HUES64 (cell line): Measurements from ENCODE around the gene TMEM207.

Experiments
- H3K27ac ChIP-seq: 2 replicates; pipeline ENCODE4 v1.7.0; 2013; ENCODE audit warnings: low read depth, low read length, inconsistent platforms
- H3K27me3 ChIP-seq: 2 replicates; pipeline ENCODE4 v1.6.1; 2013; ENCODE audit warnings: mild to moderate bottlenecking, low read length; ENCODE audit not compliant: insufficient read depth
- H3K36me3 ChIP-seq: 2 replicates; pipeline ENCODE4 v1.6.1; 2013; ENCODE audit warnings: mild to moderate bottlenecking, low read length; ENCODE audit not compliant: insufficient read depth
- H3K4me1 ChIP-seq: 2 replicates; pipeline ENCODE4 v1.6.1; 2013; ENCODE audit warnings: mild to moderate bottlenecking, low read length, moderate library complexity; ENCODE audit not compliant: insufficient read depth
- H3K4me3 ChIP-seq: 2 replicates; pipeline ENCODE4 v1.5.1; 2013; ENCODE audit warnings: mild to moderate bottlenecking, low read length, moderate library complexity
- H3K9ac ChIP-seq: 2 replicates; pipeline ENCODE4 v1.6.1; 2013; ENCODE audit warnings: mild to moderate bottlenecking, low read depth, low read length
- H3K9me3 ChIP-seq: 2 replicates; pipeline ENCODE4 v1.6.1; 2013; ENCODE audit warnings: low read depth, low read length; ENCODE audit not compliant: insufficient read depth
- WGBS: fragments of 150-250, 120-280 bp; methylation state at CpG from one replicate; pipeline ENCODE4 v1.1.7; 2013; ENCODE audit warnings: missing lambda C conversion rate; 5-methylcytosine and 5-hydroxymethylcytosine counted together

The TMEM207 gene

DNA sequence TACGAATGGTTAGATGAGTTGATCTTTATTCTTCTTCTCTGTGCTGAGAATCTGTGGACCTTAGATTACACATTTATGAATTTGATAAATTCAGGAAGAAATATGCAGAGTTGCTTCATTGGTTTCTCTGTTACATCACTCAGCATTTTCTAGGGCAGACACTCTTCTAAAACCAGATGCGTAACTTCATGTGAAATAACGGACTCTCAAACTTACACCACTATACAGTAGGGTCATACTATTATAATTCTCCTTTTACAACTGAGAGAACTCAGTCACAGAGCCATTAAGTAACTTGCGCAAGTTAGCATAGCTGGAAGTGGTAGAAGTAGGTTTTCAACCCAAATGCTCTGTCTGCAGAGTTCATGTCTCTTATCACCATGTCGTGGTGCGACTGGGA lies 5.7 kb downstream of the TMEM207 start:
- no peak overlapping the region for H3K9ac ChIP-seq
- no peak overlapping the region for H3K27ac ChIP-seq
- no peaks in the 10 kb centered on the region for H3K27me3 ChIP-seq
- no peaks in the 10 kb centered on the region for H3K4me1 ChIP-seq
- H3K36me3 ChIP-seq: no peaks in the 10 kb centered on the region
- no peak overlapping the region for H3K4me3 ChIP-seq
- WGBS: 95% methylated on average over 6 of the region's 6 CpGs
- no peaks in the 10 kb centered on the region for H3K9me3 ChIP-seq

DNA sequence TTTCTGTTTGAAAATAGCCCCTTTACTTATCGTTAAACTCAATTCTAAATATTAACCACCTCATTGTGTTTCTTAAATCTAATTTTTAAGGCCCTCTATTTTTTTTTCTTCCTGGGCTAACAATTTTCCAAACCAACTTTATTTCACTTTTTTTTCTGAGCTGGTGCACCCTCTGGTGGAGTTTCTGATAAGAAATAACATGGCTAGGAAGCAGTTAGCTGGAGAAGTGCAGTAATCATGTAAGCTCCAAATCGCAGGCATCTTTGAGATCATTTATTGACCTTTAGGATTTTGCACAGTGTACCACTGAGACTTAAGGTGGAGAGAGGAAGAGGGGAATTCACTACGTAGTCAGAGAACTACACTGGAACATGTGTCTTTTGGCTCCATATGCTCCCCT lies 6.4 kb downstream of the TMEM207 start:
- WGBS: 84% methylated on average over 3 of the region's 3 CpGs
- H3K36me3 ChIP-seq: no peaks in the 10 kb centered on the region

DNA sequence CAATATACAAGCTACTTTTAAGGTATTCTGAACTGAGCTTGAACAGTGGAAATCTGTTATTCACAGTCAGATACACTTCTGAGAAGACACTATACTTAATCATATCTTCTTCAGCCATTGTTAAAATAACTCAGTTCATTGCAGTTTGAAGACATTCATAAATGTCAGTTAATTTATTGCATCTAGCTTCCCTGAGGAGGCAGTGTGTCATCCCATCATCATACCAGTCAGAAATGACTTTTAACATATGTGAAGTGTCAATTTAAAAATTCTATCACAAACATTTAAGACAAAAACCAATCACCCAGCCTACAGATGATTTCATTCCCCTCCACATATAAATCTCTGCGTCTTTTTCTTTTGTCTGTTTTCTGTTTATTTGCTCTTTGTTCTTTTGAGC lies 7.5 kb downstream of the TMEM207 start:
- H3K4me1 ChIP-seq: no peaks in the 10 kb centered on the region
- H3K36me3 ChIP-seq: no peaks in the 10 kb centered on the region
- 100% methylated on average over 1 of the region's 1 CpG for WGBS
- H3K4me3 ChIP-seq: no peak overlapping the region
- no peaks in the 10 kb centered on the region for H3K9me3 ChIP-seq
- H3K27me3 ChIP-seq: no peaks in the 10 kb centered on the region
- H3K27ac ChIP-seq: no peak overlapping the region
- no peak overlapping the region for H3K9ac ChIP-seq

More for the DNA sequence above, 6.4 kb downstream of the TMEM207 start:
- H3K4me1 ChIP-seq: no peaks in the 10 kb centered on the region
- no peak overlapping the region for H3K27ac ChIP-seq
- H3K4me3 ChIP-seq: no peak overlapping the region
- H3K27me3 ChIP-seq: no peaks in the 10 kb centered on the region
- H3K9ac ChIP-seq: no peak overlapping the region
- H3K9me3 ChIP-seq: no peaks in the 10 kb centered on the region

DNA sequence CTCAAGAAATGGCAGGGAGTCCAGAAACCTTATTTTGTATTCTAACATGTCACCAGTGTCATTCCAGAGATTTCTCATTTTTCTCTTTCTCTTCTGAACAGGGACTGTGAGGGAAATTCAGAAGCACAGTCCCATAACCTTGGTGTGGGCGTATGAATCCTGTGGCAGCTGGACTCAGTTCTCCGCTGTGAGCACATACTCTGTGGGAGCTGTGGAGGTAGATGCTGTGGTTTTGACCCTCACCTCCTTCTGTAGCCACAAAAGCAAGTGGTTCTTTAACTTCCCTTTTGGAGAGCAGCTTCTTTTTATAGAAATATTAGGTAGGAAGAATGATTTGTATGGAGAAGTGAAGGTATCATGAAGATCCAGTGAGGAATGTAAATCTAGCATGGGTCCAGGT lies 13.4 kb downstream of the TMEM207 start:
- no peaks in the 10 kb centered on the region for H3K36me3 ChIP-seq
- H3K4me1 ChIP-seq: no peaks in the 10 kb centered on the region; the same call in 1 of the 2 replicates
- H3K27ac ChIP-seq: no peak overlapping the region
- H3K27me3 ChIP-seq: no peaks in the 10 kb centered on the region
- no peak overlapping the region for H3K4me3 ChIP-seq
- H3K9me3 ChIP-seq: no peaks in the 10 kb centered on the region
- H3K9ac ChIP-seq: no peak overlapping the region
- 97% methylated on average over 2 of the region's 2 CpGs for WGBS

DNA sequence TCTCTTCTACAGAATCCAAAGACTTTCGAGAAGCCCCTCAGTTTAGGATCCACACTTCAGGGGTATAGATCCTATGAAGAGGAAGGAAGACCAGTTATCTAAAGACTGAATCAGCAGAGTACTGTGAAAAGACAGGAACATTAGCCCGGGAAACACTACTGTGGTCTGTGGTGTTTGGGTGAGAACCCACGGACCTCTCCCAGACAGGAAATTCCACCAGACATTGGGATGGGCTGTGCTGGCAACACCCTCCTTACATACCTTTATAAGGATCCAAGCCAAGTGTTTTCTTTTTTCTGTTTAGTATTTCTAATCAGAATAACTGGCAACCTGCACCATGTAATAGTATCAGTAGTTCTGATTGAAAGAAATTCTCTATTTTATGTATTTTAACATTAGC lies 14.1 kb downstream of the TMEM207 start:
- no peaks in the 10 kb centered on the region for H3K36me3 ChIP-seq

DNA sequence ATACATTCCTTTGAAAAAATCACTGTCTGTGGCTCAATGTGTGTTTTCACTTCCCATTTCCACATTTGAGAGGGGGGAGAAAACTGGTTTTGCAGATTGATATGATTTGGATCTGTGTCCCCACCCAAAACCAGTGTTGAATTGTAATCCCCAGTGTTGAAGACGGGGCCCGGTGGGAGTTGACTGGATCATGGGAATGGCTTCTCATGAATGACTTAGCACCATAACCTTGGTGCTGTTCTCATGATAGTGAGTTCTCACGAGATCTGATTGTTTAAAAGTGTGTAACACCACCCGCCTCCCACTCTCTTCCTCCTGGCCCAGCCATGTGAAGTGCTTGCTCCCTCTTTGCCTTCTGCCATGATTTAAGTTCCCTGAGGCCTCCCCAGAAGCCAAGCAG lies 16.1 kb downstream of the TMEM207 start:
- Histone ChIP-seq H3K36me3 (no peaks in the 10 kb centered on the region), H3K4me1 (no peaks in the 10 kb centered on the region; the same call in 1 of the 2 replicates), H3K4me3 (no peak overlapping the region), H3K9ac (no peak overlapping the region), H3K9me3 (no peaks in the 10 kb centered on the region), H3K27me3 (no peaks in the 10 kb centered on the region), H3K27ac (no peak overlapping the region)
- WGBS: 95% methylated on average over 4 of the region's 4 CpGs

More for the DNA sequence above, 14.1 kb downstream of the TMEM207 start:
- Histone ChIP-seq H3K9me3 (no peaks in the 10 kb centered on the region), H3K4me1 (no peaks in the 10 kb centered on the region; the same call in 1 of the 2 replicates), H3K4me3 (no peak overlapping the region), H3K27me3 (no peaks in the 10 kb centered on the region), H3K9ac (no peak overlapping the region), H3K27ac (no peak overlapping the region)
- 93% methylated on average over 3 of the region's 3 CpGs for WGBS

DNA sequence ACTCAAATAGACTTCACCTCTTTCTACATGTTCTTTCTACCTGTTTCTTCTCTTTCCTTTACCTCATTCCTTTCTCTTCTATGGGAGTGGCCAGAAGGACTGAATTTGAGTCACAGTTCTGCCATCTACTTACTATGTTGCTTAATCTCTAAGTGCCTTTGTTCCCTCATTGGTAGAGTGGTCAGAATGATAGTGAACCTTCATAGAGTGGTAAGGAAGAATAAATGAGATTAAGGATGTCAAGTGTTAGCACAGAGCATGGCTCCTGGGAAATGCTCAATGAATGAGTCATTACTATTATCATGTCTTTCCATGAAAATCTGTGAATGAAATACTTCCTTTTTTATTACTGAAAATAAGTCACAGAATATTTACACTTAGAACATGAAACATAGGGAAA lies 17.5 kb downstream of the TMEM207 start:
- no peak overlapping the region for H3K27ac ChIP-seq
- no peak overlapping the region for H3K4me3 ChIP-seq
- no peaks in the 10 kb centered on the region for H3K27me3 ChIP-seq
- H3K9me3 ChIP-seq: no peaks in the 10 kb centered on the region
- no peaks in the 10 kb centered on the region; the same call in 1 of the 2 replicates for H3K4me1 ChIP-seq
- no peak overlapping the region for H3K9ac ChIP-seq
- no peaks in the 10 kb centered on the region for H3K36me3 ChIP-seq

DNA sequence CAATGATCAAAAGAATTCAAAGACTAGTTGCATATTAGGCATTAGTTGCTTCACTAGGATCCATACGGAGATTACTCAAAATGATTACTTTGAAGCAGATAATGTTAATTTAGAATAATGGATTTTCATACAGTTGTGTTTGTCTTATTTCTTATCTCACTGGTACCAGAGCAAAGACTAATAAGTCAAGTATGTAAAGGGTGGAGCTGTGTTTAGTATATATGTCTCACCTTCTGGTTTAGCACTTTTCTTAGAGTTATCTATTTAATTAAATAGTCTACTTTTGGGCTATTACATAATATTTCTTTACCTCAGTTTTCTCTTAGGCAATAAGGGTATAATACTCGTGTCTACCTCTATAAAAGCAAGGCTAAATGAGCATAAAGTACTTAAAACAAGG lies 18.8 kb downstream of the TMEM207 start:
- H3K4me1 ChIP-seq: no peaks in the 10 kb centered on the region; the same call in 1 of the 2 replicates
- H3K27me3 ChIP-seq: no peaks in the 10 kb centered on the region
- 100% methylated on average over 2 of the region's 2 CpGs for WGBS
- H3K4me3 ChIP-seq: no peak overlapping the region
- no peak overlapping the region for H3K9ac ChIP-seq
- H3K36me3 ChIP-seq: no peaks in the 10 kb centered on the region
- H3K27ac ChIP-seq: no peak overlapping the region
- no peaks in the 10 kb centered on the region for H3K9me3 ChIP-seq

DNA sequence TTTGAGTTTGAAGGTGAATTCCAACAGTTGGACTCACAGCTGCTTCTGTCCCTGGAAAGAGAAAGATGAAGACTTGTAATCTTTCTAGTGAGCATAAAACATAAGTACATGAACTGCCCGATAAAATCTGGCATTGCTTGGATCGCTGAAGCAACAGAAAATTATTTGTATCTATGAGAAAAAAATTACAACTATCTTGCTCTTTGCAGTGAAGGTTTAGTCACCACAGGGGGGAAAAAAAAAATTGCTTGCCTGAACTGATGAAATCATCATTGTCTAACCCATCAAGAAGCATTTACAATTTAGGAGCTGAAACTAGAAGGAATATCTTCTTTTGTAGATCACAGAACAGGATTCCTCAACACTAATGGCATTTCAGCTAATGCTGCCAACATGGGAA lies 20.0 kb downstream of the TMEM207 start:
- Histone ChIP-seq H3K4me3 (no peak overlapping the region), H3K27ac (no peak overlapping the region), H3K4me1 (no peaks in the 10 kb centered on the region; the same call in 1 of the 2 replicates), H3K27me3 (no peaks in the 10 kb centered on the region), H3K9ac (no peak overlapping the region), H3K36me3 (no peaks in the 10 kb centered on the region), H3K9me3 (no peaks in the 10 kb centered on the region)
- 100% methylated on average over 1 of the region's 2 CpGs for WGBS

DNA sequence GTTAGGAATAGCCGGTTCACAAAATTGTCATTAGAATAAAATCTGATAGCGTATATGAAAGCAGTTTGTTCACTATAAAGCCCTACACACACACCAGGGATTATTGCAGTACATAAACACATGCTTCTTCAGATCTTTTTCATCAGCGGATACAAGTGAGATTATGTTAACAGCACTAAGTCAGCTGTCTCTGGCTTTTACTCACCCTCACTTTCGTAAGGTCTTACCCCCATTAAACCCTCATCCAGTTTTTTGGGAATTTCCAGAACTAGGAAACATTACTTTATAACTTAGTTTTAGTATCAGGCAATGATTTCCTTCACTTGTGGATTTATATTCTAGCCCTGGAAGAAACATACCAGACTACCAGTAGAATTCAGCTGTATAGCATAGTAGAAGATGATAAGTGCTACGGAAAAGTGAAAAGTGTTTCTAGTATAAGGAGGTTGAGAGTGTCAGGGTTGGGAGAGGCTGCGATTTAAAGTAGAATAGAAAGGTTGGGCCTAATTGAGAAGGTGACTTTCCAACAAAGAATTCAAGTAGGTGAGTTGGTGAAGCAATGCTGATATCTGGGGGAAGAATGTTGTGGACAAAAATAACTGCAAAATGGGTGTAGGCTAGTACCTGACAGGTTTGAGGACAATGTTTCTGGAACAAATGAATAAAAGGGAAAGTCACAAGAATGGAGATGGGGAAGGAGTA lies 22.7 kb downstream of the TMEM207 start:
- no peak overlapping the region for H3K9ac ChIP-seq
- H3K9me3 ChIP-seq: no peaks in the 10 kb centered on the region
- no peaks in the 10 kb centered on the region for H3K27me3 ChIP-seq
- H3K4me1 ChIP-seq: no peaks in the 10 kb centered on the region; the same call in 1 of the 2 replicates
- 96% methylated on average over 6 of the region's 6 CpGs for WGBS
- H3K4me3 ChIP-seq: no peak overlapping the region
- H3K27ac ChIP-seq: no peak overlapping the region
- no peaks in the 10 kb centered on the region for H3K36me3 ChIP-seq

DNA sequence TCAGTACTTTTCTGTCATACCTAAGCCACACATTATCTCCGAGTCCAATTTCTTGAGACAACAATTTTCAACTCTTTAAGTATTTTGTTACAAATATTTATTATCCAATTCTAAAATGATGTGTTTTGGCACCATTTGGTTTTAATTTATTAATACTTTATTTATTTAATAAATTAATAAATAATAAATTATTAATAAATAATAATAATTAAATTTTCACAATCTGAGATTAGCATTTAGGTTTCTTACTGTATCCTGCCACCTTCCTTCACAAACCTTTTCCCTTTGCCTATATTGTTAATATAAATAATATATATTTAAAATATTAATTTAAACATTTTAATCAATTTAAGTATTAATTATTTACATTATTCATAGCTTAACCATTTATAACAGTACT lies 23.9 kb downstream of the TMEM207 start:
- WGBS: no CpG with 5 or more reads among the region's 1 CpG
- H3K27me3 ChIP-seq: no peaks in the 10 kb centered on the region
- no peak overlapping the region for H3K27ac ChIP-seq
- H3K4me1 ChIP-seq: no peaks in the 10 kb centered on the region
- no peaks in the 10 kb centered on the region for H3K36me3 ChIP-seq
- no peak overlapping the region for H3K4me3 ChIP-seq
- H3K9ac ChIP-seq: no peak overlapping the region
- no peaks in the 10 kb centered on the region for H3K9me3 ChIP-seq
